ENCODE data around the gene SLC39A12.

DNA sequence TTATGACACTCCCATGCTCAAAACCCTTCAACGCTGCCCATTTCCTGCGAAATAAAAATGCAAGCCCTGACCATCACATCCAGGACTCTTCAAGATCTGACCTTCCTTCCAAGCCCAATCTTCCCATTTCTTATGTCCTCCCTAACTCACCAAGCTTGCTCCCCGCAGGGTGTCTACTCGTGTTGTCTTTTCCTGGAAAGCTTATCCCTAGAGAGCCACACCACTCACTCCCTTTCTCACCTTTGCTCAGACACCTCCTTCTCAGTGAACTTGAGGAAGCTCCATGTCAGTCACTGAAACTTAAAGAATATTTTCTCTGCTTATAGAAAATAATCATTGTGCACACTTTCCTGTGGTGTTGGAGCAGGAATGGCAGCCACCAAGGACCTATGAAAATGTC is 134.1 kb downstream of the SLC39A12 start:
- TF ChIP-seq, protein P1, sequence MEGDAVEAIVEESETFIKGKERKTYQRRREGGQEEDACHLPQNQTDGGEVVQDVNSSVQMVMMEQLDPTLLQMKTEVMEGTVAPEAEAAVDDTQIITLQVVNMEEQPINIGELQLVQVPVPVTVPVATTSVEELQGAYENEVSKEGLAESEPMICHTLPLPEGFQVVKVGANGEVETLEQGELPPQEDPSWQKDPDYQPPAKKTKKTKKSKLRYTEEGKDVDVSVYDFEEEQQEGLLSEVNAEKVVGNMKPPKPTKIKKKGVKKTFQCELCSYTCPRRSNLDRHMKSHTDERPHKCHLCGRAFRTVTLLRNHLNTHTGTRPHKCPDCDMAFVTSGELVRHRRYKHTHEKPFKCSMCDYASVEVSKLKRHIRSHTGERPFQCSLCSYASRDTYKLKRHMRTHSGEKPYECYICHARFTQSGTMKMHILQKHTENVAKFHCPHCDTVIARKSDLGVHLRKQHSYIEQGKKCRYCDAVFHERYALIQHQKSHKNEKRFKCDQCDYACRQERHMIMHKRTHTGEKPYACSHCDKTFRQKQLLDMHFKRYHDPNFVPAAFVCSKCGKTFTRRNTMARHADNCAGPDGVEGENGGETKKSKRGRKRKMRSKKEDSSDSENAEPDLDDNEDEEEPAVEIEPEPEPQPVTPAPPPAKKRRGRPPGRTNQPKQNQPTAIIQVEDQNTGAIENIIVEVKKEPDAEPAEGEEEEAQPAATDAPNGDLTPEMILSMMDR (optimal IDR thresholded peaks at IDR 0.05 in 1 of 3, IDR thresholded peaks at IDR 0.05 in 1 of 3, conservative IDR thresholded peaks at IDR 0.05 in 1 of 3; ENCODE audit: extremely low read depth in 1 of 3, insufficient read depth in 2 of 3, low read length in 3 of 3) = no peak
- no peak for TF ChIP-seq EZH2 (IDR thresholded peaks at IDR 0.05; ENCODE audit: low read length)

Measured in keratinocyte (primary cell).